K562 (cell line): Measurements from ENCODE around the gene SIGLEC7. TPM values are rescaled to one million over a fixed set of nuclear protein-coding genes. Genes with fewer than 3 reads are reported as not detected.

Experiments used
- BRF2 ChIP-seq: IDR thresholded peaks from 3 replicates; pipeline ENCODE4 v1.6.1; 2011; ENCODE audit warnings: borderline replicate concordance, mild to moderate bottlenecking; ENCODE audit not compliant: insufficient read length, insufficient read depth
- CBFA2T3 ChIP-seq: fragments of 450-650 bp; IDR thresholded peaks from 2 replicates; pipeline ENCODE4 v1.6.1; 2017
- CBX2 ChIP-seq: fragments of 200-600 bp; sonication (generic); IDR thresholded peaks from one replicate; pipeline ENCODE4 v1.6.1; 2012; ENCODE audit warnings: mild to moderate bottlenecking, low read length, inconsistent platforms; ENCODE audit not compliant: insufficient read depth, poor library complexity, severe bottlenecking
- DIDO1 ChIP-seq: fragments of 450-650 bp; IDR thresholded peaks from 2 replicates; pipeline ENCODE4 v1.6.1; 2016; ENCODE audit warnings: low read depth, missing biosample characterization, missing genetic modification characterization
- E2F1 ChIP-seq: sonication (generic); formaldehyde crosslinking; IDR thresholded peaks from 2 replicates; pipeline ENCODE4 v1.8.1; 2023; ENCODE audit warnings: mild to moderate bottlenecking, missing genetic modification reagents, moderate library complexity
- HES1 ChIP-seq: fragments of 450-650 bp; IDR thresholded peaks from 2 replicates; pipeline ENCODE4 v1.6.1; 2016; ENCODE audit warnings: low read depth, mild to moderate bottlenecking, moderate library complexity
- ILF3 ChIP-seq: fragments of 450-650 bp; IDR thresholded peaks from 2 replicates; pipeline ENCODE4 v1.6.1; 2018; ENCODE audit warnings: antibody characterized with exemption, mild to moderate bottlenecking, moderate library complexity, borderline replicate concordance
- MCM7 ChIP-seq, 2 experiments: fragments of 450-650 bp; IDR thresholded peaks; 2 replicates each; pipeline ENCODE4 v1.6.1; 2016 to 2018
- NCOA6 ChIP-seq: fragments of 450-650 bp; IDR thresholded peaks from 2 replicates; pipeline ENCODE4 v1.6.1; 2017; ENCODE audit warnings: mild to moderate bottlenecking
- TAF7 ChIP-seq: fragments of 450-650 bp; IDR thresholded peaks from 2 replicates; pipeline ENCODE4 v1.6.1; 2016; ENCODE audit warnings: missing genetic modification characterization, missing compliant biosample characterization
- THAP12 ChIP-seq: fragments of 250-450 bp; sonication (Bioruptor Pico); IDR thresholded peaks from 2 replicates; pipeline ENCODE4 v1.9.0; 2021; ENCODE audit warnings: mild to moderate bottlenecking, inconsistent platforms
- YY1 ChIP-seq, 3 experiments: IDR thresholded peaks; 2 replicates each; pipeline ENCODE4 v1.6.1; 2011; ENCODE audit warnings: low read length in 2 of 3, mild to moderate bottlenecking in 2 of 3, moderate library complexity in 2 of 3, borderline replicate concordance in 1 of 3, control low read depth in 1 of 3, low read depth in 1 of 3; ENCODE audit not compliant: insufficient read depth in 3 of 3, insufficient replicate concordance in 2 of 3, control insufficient read depth in 1 of 3, insufficient read length in 1 of 3; ENCODE audit errors: extremely low read depth in 1 of 3
- ZFP91 ChIP-seq: sonication (generic); formaldehyde crosslinking; IDR thresholded peaks from 2 replicates; pipeline ENCODE4 v1.8.0; 2022; ENCODE audit warnings: mild to moderate bottlenecking, missing genetic modification reagents
- ZFPM2 ChIP-seq: fragments of 250-450 bp; sonication (Bioruptor Pico); IDR thresholded peaks from 2 replicates; pipeline ENCODE4 v1.5.1; 2022; ENCODE audit warnings: mild to moderate bottlenecking
- ZNF316 ChIP-seq: fragments of 450-650 bp; IDR thresholded peaks from 2 replicates; pipeline ENCODE4 v1.6.1; 2016
- ZNF444 ChIP-seq: fragments of 250-450 bp; sonication (Bioruptor Pico); IDR thresholded peaks from 2 replicates; pipeline ENCODE4 v1.4.0; 2020; ENCODE audit warnings: mild to moderate bottlenecking, moderate library complexity
- polyA plus RNA-seq, 8 experiments: library from polyadenylated mRNA; depleted of rRNA in 4 of 8; stranded (reverse) in 5 of 8; unstranded in 3 of 8; fragments of >200 nt; fragmentation: Nextera tagmentation in 2 of 8; fragmentation: Illumina TruSeq in 1 of 8; extraction: Ambion mirVana in 2 of 8; extraction: Trizol in 1 of 8; gene quantifications; 2 replicates each; pipeline versions ENCODE4 v1.2.1 to v1.2.3, GENCODE V29; 2011 to 2014; ENCODE audit warnings: inconsistent platforms in 1 of 8, missing spikeins in 1 of 8
- total RNA-seq, 7 experiments: library from RNA; depleted of rRNA in 6 of 7; stranded (reverse); fragments of >200 nt in 6 of 7; fragmentation: Illumina TruSeq in 2 of 7; extraction: Trizol in 2 of 7; gene quantifications; 2 replicates each; pipeline versions ENCODE4 v1.2.1 to v1.2.3, GENCODE V29; 2011 to 2021; ENCODE audit warnings: low replicate concordance in 1 of 7
- TF ChIP-seq, protein P1 (sequence below): fragments of 250-450 bp; sonication (Bioruptor Pico); IDR thresholded peaks from 2 replicates; pipeline ENCODE4 v1.5.0; 2021; ENCODE audit warnings: mild to moderate bottlenecking, moderate library complexity

The SIGLEC7 gene
- total and polyA plus RNA-seq, 9 of the 15 experiments (the other 6 are each of a cell fraction or from before 2014, with no cell fraction given): 0.10 to 0.12 TPM; not detected in 7

DNA sequence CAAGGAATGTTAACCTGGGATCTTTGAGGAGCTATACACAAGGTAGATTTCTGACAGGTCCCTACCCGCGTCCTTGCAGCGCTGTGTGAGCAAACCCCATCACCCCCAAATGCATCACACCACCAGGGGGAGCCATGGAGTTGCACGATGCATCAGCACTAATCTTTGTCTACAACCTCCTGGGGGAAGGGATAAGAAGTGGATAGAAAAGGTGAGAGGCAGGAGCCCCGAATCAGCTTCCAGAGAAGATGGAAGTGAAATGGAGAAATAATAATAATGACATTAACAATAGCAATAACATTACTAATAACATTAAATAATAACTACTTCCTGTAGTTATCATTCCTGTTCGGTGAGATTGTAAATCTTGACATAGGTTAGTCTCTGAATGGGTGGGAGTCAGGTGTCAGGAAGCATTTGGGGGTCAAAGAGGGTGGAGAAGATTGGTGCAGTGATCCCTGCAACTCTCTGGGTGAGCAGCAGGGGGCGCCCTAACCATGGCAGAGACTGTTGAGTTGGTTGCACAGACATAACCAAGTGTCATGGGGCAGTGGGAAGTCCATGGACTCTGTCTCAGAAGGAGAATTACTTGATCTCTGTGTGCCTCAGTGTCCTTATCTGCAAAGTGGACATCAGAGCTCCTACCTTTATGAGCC lies 16.5 kb downstream of the SIGLEC7 start (continued):
- no peak for TF ChIP-seq TAF7 (tag)
- TF ChIP-seq ZNF444 (CRISPR knock-in tag): no peak
- TF ChIP-seq ZFP91 (CRISPR knock-in tag): no peak
- TF ChIP-seq THAP12 (CRISPR knock-in tag): no peak
- no peak for TF ChIP-seq MCM7 (IDR thresholded peaks at IDR 0.05)
- peak; percentile 60 for TF ChIP-seq ZNF316
- TF ChIP-seq DIDO1 (tag): no peak
- TF ChIP-seq ZFPM2: no peak
- TF ChIP-seq YY1 (IDR thresholded peaks at IDR 0.05; ENCODE audit: borderline replicate concordance in 1 of 3, control insufficient read depth in 1 of 3, extremely low read depth in 1 of 3, insufficient read depth in 3 of 3, insufficient read length in 1 of 3, insufficient replicate concordance in 2 of 3, low read depth in 1 of 3, low read length in 2 of 3): no peak
- peak; percentile 45; the same call in 1 of the 2 replicates for TF ChIP-seq CBFA2T3
- TF ChIP-seq E2F1 (CRISPR knock-in tag): no peak
- no peak for TF ChIP-seq HES1
- TF ChIP-seq BRF2: no peak
- TF ChIP-seq, protein P1, sequence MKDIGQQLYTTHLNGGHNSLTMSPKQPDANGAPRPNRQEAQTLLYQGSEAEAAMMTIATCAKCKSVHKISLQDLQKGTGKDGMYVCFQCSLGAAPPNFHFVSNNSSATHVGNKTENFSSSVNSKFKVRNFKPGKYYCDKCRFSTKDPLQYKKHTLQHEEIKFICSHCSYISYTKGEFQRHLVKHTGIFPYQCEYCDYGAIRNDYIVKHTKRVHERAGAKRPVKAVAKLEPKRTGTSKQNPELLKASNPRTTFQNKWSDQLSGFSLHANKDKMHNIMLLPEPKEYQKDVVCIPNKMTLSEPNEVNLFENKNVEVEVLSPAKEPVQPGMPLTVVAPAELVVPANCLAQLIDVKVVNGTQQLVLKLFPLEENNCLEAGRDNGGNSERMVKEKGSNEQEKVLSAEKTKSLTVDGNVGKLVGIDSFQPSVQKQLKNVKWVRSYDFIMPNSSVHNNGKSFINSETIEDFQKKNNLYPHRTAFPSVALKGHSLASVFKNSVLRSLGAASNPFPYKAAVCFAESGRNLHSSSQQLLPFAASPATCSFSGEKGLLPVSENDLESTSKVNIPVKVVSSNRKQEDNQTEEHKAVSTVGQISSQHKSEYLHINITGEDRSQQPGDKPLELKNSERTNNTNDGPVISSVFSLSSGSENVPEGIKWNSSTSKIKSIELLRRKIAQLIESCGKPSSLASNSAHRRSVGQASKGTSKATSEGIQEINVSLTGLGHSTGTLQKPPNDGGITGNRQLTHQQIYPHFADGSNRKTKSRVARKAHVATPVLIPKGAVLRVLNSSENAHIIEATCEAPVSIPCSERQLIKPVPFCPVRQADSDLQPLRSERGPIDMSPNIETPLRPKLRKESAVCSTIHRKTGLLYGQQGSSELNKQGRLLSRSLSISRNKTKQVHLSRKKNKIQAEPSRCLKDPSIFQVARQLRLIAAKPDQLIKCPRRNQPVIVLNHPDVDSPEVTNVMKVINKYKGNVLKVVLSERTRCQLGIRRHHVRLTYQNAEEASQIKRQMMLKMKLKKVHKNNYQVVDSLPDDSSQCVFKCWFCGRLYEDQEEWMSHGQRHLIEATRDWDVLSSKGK: no peak
- TF ChIP-seq NCOA6: no peak
- no peak for TF ChIP-seq CBX2
- no peak; the same call in 1 of the 2 replicates for TF ChIP-seq ILF3
